ENCODE data around the gene SCYL3.

- TF ChIP-seq CTCF (conservative IDR thresholded peaks at IDR 0.05; ENCODE audit: low read depth, low read length) (no peak), EZH2 (IDR thresholded peaks at IDR 0.05; ENCODE audit: low read length, unreplicated experiment) (no peak)
Observed at GRCh38 chr1:169885207-169885606, 8.5 kb downstream of the SCYL3 start.
